Right atrium auricular region (tissue), 2 donors: ENCODE measurements around the gene JMJD7. TPM values are rescaled to one million over a fixed set of nuclear protein-coding genes. Genes with fewer than 3 reads are reported as not detected.

Experiments
- DNase-seq: peaks from one replicate; pipeline ENCODE4 v3.0.0-alpha.2; 2019; ENCODE audit warnings: low spot score
- H3K27ac ChIP-seq, 2 donors: fragments of 200-600 bp; sonication (generic); 1 replicate in 1 of 2; 2 replicates in 1 of 2; pipeline ENCODE4 v1.5.1; 2016 to 2019
- H3K27me3 ChIP-seq, 2 donors: fragments of 200-600 bp; sonication (generic); one replicate each; pipeline versions ENCODE4 v1.5.1 to v1.6.0; 2017 to 2019
- H3K36me3 ChIP-seq: fragments of 200-600 bp; sonication (generic); one replicate; pipeline ENCODE4 v1.5.1; 2016
- H3K4me1 ChIP-seq, 2 donors: fragments of 200-600 bp; sonication (generic); one replicate each; pipeline versions ENCODE4 v1.5.1 to v1.6.0; 2017 to 2019
- H3K4me3 ChIP-seq, 2 donors: fragments of 200-600 bp; sonication (generic); 1 replicate in 1 of 2; 2 replicates in 1 of 2; pipeline ENCODE4 v1.5.1; 2017 to 2019; ENCODE audit warnings: mild to moderate bottlenecking in 1 of 2, moderate library complexity in 1 of 2
- H3K9me3 ChIP-seq, 2 donors: fragments of 200-600 bp; sonication (generic); one replicate each; pipeline ENCODE4 v1.5.1; 2019
- CTCF ChIP-seq, 2 donors: fragments of 200-600 bp; sonication (generic); IDR thresholded peaks; one replicate each; pipeline ENCODE4 v1.5.1; 2019; ENCODE audit warnings: antibody characterized with exemption in 2 of 2
- total RNA-seq, 2 donors: library from RNA; depleted of rRNA; stranded (reverse); fragments of >200 nt; gene quantifications; one replicate each; pipeline ENCODE4 v1.1.0, GENCODE V29; 2016

Gene JMJD7
- total RNA-seq, 2 donors from 2014 or later = 6.4 to 11.7 TPM

DNA sequence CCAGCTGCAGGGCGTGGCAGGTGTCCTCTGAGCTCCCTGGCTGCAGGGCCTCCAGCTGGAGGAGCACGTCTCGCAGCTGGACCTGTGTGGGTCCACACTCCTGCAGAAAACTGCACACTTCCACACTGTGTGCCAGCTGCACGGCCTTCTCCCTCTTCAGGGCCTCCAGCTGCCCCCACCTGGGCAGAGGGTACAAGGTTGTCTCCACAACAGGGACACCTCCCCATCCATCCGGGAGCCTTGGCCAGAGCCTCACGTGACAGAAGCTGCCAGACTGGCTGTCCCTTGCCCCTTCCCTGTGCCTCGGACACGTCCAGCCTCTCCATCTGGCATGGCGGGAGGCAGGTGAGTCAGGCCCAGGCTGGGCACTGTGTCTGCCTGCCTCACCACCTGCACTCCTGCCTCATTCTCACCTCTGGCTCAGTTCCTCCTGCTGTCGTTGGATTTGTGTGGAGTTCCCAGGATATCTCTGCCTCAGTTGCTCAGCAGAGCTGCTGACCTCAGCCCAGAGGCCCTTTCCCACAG is 51.5 kb downstream of the JMJD7 start:
- H3K27me3 ChIP-seq = no peaks in the 10 kb centered on the region
- H3K4me3 ChIP-seq = no peak overlapping the region
- no peaks in the 10 kb centered on the region for H3K36me3 ChIP-seq
- no peak overlapping the region for H3K27ac ChIP-seq
- no peaks in the 10 kb centered on the region for H3K9me3 ChIP-seq
- peaks cover 0 to 25% of the 10 kb centered on the region in 2 donors for H3K4me1 ChIP-seq
- no peak for DNase-seq
- no peak for TF ChIP-seq CTCF (IDR thresholded peaks at IDR 0.05)

- DNase-seq = no peak
- Histone ChIP-seq H3K4me1 (peaks cover 0 to 25% of the 10 kb centered on the region in 2 donors), H3K4me3 (no peak overlapping the region), H3K36me3 (no peaks in the 10 kb centered on the region), H3K27ac (no peak overlapping the region), H3K27me3 (no peaks in the 10 kb centered on the region), H3K9me3 (no peaks in the 10 kb centered on the region)
- no peak for TF ChIP-seq CTCF (IDR thresholded peaks at IDR 0.05)
Observed at GRCh38 chr15:41880156-41880877, 52.4 kb downstream of the JMJD7 start.

DNA sequence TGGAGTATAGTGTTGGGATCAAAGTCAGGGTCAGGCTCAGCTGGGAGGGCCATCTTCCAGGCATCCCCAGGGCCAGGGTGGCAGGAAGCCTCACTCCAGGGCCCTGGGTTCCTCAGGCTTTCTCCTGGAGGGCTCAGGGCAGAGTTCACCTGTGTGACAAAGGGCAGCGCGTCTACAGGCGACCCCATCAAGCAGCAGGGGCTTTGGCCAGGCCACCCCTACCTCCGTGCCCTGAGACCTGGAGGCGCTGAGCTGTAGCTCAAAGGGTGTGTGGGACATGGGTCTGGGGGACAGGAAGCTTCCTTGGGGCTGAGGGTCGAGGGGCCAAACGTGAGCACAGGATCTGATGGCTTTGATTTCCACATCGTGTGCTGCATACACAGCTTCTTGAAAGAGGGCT is 53.2 kb downstream of the JMJD7 start:
- H3K36me3 ChIP-seq = no peaks in the 10 kb centered on the region
- no peak for TF ChIP-seq CTCF (IDR thresholded peaks at IDR 0.05)
- DNase-seq = no peak
- no peaks in the 10 kb centered on the region for H3K9me3 ChIP-seq
- H3K4me3 ChIP-seq = no peak overlapping the region
- H3K4me1 ChIP-seq = peaks cover 0 to 25% of the 10 kb centered on the region in 2 donors
- H3K27ac ChIP-seq = no peak overlapping the region
- H3K27me3 ChIP-seq = no peaks in the 10 kb centered on the region

DNA sequence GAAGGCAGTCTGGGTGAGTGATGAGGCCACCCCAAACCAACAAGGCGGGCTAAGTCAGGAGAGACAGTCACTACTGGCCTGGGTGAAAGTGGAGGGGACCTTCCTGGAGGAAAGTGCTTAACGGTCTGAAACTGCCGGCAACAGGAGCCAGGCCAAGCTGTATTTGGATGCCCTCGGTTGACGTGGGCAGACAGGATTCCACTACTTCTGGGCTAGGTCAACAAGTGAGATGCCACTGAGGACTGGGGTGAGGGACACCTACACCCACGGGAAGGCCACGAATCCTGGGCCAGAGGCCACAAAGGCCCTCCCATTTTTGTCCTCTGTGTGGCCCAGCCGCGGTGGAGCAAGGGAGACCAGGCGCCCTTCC is 53.6 kb downstream of the JMJD7 start:
- no peak for TF ChIP-seq CTCF (IDR thresholded peaks at IDR 0.05)
- DNase-seq = no peak
- H3K36me3 ChIP-seq = no peaks in the 10 kb centered on the region
- H3K27me3 ChIP-seq = no peaks in the 10 kb centered on the region
- H3K4me3 ChIP-seq = peak overlapping the region in 1 of 2 donors; percentile 38
- peaks cover 0 to 25% of the 10 kb centered on the region in 2 donors for H3K4me1 ChIP-seq
- H3K27ac ChIP-seq = peak overlapping the region; percentile 35 to 59
- H3K9me3 ChIP-seq = no peaks in the 10 kb centered on the region

DNA sequence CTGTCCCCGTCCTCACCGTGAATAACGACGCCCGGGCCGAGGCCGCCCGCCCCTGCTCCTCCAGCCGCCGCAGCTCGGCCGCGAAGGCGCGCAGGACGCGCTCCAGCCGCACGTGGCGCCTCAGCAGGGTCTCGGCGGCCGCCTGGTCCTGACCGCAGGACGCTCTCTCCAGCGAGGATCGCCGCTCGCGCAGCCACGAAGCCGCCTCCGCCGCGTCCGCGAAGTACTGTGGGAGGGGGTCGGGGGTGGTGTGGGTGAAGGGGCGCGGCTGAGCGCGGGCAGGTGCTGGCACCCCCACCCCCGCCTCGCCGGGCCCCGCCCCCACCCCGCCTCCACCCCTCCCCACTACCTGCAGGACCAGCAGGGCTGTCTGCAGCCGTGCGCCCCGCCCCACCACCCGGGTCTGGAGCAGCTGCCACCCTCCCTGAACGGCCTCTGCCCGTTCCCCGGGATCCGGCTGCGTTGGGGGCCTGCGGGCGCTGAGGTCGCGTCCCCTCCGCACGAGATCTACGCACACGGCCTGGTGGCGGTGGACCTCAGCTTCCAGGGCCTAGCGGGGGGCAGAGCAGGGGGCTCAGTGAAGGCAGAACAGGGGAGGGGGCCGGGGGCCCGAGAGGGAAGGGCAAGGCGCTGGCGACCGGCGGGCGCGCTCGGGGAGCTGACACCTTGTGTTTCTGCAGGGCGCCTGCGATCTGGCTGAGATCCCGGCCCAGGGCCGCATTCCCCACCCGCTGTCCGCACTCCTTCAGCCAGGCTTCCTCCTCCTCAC is 54.2 kb downstream of the JMJD7 start:
- H3K4me1 ChIP-seq = peaks cover 0 to 25% of the 10 kb centered on the region in 2 donors
- no peaks in the 10 kb centered on the region for H3K36me3 ChIP-seq
- no peak for TF ChIP-seq CTCF (IDR thresholded peaks at IDR 0.05)
- no peaks in the 10 kb centered on the region for H3K9me3 ChIP-seq
- peak overlapping the region; percentile 18 to 38 for H3K4me3 ChIP-seq
- DNase-seq = no peak
- no peaks in the 10 kb centered on the region for H3K27me3 ChIP-seq
- peak overlapping the region; percentile 35 to 59 for H3K27ac ChIP-seq
